Mammary epithelial cell (primary cell): ENCODE data around the gene HSD17B4.

Experiments used
- EZH2 ChIP-seq: IDR thresholded peaks from 2 replicates; pipeline ENCODE4 v1.6.1; 2012; ENCODE audit warnings: low read length, inconsistent platforms, borderline replicate concordance
- TF ChIP-seq, protein P1 (sequence below), 2 donors: IDR thresholded peaks in 1 of 2; conservative IDR thresholded peaks in 1 of 2; 2 replicates each; pipeline ENCODE4 v1.5.1; 2011 to 2012; ENCODE audit warnings: inconsistent platforms in 2 of 2, low read length in 2 of 2, mild to moderate bottlenecking in 2 of 2, control low read depth in 1 of 2, low read depth in 1 of 2; ENCODE audit not compliant: insufficient read depth in 1 of 2; ENCODE audit errors: extremely low read depth in 1 of 2

DNA sequence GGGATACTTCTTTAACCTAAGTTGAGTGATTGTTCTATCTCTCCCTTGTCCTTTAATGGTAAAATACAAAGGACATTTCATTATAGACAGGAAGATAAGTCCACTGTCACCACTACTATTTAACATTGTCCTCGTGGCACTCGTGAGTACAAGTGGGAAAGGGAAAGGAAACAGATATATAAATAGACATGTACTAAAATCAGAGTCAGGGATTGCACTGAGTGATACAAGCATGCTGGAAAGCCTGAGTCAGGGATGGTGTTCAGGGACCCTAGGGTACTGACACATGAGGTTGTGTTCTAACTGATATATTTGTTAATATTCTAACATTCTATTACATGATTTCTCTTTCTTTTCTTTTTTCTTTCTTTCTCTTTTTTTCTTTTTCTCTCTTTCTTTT is 102.3 kb downstream of the HSD17B4 start:
- TF ChIP-seq, protein P1, sequence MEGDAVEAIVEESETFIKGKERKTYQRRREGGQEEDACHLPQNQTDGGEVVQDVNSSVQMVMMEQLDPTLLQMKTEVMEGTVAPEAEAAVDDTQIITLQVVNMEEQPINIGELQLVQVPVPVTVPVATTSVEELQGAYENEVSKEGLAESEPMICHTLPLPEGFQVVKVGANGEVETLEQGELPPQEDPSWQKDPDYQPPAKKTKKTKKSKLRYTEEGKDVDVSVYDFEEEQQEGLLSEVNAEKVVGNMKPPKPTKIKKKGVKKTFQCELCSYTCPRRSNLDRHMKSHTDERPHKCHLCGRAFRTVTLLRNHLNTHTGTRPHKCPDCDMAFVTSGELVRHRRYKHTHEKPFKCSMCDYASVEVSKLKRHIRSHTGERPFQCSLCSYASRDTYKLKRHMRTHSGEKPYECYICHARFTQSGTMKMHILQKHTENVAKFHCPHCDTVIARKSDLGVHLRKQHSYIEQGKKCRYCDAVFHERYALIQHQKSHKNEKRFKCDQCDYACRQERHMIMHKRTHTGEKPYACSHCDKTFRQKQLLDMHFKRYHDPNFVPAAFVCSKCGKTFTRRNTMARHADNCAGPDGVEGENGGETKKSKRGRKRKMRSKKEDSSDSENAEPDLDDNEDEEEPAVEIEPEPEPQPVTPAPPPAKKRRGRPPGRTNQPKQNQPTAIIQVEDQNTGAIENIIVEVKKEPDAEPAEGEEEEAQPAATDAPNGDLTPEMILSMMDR (conservative IDR thresholded peaks at IDR 0.05 in 1 of 2, IDR thresholded peaks at IDR 0.05 in 1 of 2; ENCODE audit: extremely low read depth in 1 of 2, insufficient read depth in 1 of 2, low read depth in 1 of 2, low read length in 2 of 2), result no peak
- no peak for TF ChIP-seq EZH2
